ENCODE results near the gene KATNIP. TPM values are rescaled to one million over a fixed set of nuclear protein-coding genes. Genes with fewer than 3 reads are reported as not detected.

KATNIP gene
- total RNA-seq, 1 experiment from 2014 or later = 23.0 TPM

DNA sequence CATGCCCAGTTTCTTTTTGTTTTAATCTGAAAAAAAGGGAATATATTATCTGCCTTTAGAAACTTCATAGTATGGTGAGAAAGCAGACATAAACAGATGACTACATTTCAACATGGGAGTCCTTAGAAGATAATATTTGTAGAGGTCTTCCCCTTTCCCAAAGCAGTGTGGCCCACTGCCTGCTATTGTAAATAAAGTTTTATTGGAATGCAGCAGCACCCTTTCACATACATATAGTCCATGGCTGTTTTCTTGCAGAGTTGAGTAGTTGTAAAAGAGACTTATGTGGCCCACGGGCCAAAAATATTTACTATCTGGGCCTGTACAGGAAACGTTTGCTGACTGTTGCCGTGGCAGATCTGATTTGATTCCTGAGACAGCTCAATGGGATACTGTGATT lies 8.5 kb downstream of the KATNIP start:
- TF ChIP-seq TP53 (CRISPR knock-in tag; IDR thresholded peaks at IDR 0.05) = no peak
- TF ChIP-seq ZNF416 (CRISPR knock-in tag; IDR thresholded peaks at IDR 0.05) = no peak
- TF ChIP-seq TEAD4 (CRISPR knock-in tag; IDR thresholded peaks at IDR 0.05) = no peak
- no peak for TF ChIP-seq ZNF121 (CRISPR knock-in tag; IDR thresholded peaks at IDR 0.05)
- TF ChIP-seq NR1H2 (CRISPR knock-in tag; IDR thresholded peaks at IDR 0.05) = no peak
- TF ChIP-seq TCF7 (CRISPR knock-in tag; IDR thresholded peaks at IDR 0.05; ENCODE audit: low read depth) = no peak
- TF ChIP-seq, protein P1, sequence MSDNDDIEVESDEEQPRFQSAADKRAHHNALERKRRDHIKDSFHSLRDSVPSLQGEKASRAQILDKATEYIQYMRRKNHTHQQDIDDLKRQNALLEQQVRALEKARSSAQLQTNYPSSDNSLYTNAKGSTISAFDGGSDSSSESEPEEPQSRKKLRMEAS (CRISPR knock-in tag; IDR thresholded peaks at IDR 0.05) = no peak
- no peak for TF ChIP-seq MXD4 (CRISPR knock-in tag; IDR thresholded peaks at IDR 0.05; ENCODE audit: borderline replicate concordance)
- TF ChIP-seq GRHL2 (CRISPR knock-in tag; IDR thresholded peaks at IDR 0.05; ENCODE audit: insufficient replicate concordance, severe bottlenecking) = no peak
- no peak for TF ChIP-seq NFATC4 (CRISPR knock-in tag; IDR thresholded peaks at IDR 0.05)
- no peak for TF ChIP-seq GTF2I (CRISPR knock-in tag; conservative IDR thresholded peaks at IDR 0.05)
- TF ChIP-seq, protein P2, sequence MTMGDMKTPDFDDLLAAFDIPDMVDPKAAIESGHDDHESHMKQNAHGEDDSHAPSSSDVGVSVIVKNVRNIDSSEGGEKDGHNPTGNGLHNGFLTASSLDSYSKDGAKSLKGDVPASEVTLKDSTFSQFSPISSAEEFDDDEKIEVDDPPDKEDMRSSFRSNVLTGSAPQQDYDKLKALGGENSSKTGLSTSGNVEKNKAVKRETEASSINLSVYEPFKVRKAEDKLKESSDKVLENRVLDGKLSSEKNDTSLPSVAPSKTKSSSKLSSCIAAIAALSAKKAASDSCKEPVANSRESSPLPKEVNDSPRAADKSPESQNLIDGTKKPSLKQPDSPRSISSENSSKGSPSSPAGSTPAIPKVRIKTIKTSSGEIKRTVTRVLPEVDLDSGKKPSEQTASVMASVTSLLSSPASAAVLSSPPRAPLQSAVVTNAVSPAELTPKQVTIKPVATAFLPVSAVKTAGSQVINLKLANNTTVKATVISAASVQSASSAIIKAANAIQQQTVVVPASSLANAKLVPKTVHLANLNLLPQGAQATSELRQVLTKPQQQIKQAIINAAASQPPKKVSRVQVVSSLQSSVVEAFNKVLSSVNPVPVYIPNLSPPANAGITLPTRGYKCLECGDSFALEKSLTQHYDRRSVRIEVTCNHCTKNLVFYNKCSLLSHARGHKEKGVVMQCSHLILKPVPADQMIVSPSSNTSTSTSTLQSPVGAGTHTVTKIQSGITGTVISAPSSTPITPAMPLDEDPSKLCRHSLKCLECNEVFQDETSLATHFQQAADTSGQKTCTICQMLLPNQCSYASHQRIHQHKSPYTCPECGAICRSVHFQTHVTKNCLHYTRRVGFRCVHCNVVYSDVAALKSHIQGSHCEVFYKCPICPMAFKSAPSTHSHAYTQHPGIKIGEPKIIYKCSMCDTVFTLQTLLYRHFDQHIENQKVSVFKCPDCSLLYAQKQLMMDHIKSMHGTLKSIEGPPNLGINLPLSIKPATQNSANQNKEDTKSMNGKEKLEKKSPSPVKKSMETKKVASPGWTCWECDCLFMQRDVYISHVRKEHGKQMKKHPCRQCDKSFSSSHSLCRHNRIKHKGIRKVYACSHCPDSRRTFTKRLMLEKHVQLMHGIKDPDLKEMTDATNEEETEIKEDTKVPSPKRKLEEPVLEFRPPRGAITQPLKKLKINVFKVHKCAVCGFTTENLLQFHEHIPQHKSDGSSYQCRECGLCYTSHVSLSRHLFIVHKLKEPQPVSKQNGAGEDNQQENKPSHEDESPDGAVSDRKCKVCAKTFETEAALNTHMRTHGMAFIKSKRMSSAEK (CRISPR knock-in tag; IDR thresholded peaks at IDR 0.05; ENCODE audit: borderline replicate concordance) = no peak
- no peak for TF ChIP-seq ZNF317 (CRISPR knock-in tag; IDR thresholded peaks at IDR 0.05; ENCODE audit: borderline replicate concordance, low read depth)
- no peak for TF ChIP-seq SP1 (CRISPR knock-in tag; conservative IDR thresholded peaks at IDR 0.05)
- TF ChIP-seq ZNF219 (CRISPR knock-in tag; IDR thresholded peaks at IDR 0.05; ENCODE audit: borderline replicate concordance) = no peak
- TF ChIP-seq ZNF671 (CRISPR knock-in tag; IDR thresholded peaks at IDR 0.05) = no peak
- TF ChIP-seq, protein P3, sequence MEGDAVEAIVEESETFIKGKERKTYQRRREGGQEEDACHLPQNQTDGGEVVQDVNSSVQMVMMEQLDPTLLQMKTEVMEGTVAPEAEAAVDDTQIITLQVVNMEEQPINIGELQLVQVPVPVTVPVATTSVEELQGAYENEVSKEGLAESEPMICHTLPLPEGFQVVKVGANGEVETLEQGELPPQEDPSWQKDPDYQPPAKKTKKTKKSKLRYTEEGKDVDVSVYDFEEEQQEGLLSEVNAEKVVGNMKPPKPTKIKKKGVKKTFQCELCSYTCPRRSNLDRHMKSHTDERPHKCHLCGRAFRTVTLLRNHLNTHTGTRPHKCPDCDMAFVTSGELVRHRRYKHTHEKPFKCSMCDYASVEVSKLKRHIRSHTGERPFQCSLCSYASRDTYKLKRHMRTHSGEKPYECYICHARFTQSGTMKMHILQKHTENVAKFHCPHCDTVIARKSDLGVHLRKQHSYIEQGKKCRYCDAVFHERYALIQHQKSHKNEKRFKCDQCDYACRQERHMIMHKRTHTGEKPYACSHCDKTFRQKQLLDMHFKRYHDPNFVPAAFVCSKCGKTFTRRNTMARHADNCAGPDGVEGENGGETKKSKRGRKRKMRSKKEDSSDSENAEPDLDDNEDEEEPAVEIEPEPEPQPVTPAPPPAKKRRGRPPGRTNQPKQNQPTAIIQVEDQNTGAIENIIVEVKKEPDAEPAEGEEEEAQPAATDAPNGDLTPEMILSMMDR (IDR thresholded peaks at IDR 0.05) = no peak
- TF ChIP-seq, protein P4, sequence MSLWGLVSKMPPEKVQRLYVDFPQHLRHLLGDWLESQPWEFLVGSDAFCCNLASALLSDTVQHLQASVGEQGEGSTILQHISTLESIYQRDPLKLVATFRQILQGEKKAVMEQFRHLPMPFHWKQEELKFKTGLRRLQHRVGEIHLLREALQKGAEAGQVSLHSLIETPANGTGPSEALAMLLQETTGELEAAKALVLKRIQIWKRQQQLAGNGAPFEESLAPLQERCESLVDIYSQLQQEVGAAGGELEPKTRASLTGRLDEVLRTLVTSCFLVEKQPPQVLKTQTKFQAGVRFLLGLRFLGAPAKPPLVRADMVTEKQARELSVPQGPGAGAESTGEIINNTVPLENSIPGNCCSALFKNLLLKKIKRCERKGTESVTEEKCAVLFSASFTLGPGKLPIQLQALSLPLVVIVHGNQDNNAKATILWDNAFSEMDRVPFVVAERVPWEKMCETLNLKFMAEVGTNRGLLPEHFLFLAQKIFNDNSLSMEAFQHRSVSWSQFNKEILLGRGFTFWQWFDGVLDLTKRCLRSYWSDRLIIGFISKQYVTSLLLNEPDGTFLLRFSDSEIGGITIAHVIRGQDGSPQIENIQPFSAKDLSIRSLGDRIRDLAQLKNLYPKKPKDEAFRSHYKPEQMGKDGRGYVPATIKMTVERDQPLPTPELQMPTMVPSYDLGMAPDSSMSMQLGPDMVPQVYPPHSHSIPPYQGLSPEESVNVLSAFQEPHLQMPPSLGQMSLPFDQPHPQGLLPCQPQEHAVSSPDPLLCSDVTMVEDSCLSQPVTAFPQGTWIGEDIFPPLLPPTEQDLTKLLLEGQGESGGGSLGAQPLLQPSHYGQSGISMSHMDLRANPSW (CRISPR knock-in tag; conservative IDR thresholded peaks at IDR 0.05; ENCODE audit: low read depth) = no peak
- no peaks in the 10 kb centered on the region for H3K27me3 Mint-ChIP-seq (ENCODE audit: low read depth)
- peaks cover 2% of the 10 kb centered on the region; the same call in 1 of the 2 replicates for H3K4me1 Mint-ChIP-seq
- no peaks in the 10 kb centered on the region for H3K36me3 Mint-ChIP-seq
- no peak overlapping the region for H3K4me3 Mint-ChIP-seq
- no peaks in the 10 kb centered on the region for H3K9me3 Mint-ChIP-seq
- no peak for DNase-seq (ENCODE audit: low spot score)
- ChIA-PET POLR2A (no interaction called here), CTCF (no interaction called here)
- H3K27ac Mint-ChIP-seq = no peak overlapping the region
- ATAC-seq = no peak

DNA sequence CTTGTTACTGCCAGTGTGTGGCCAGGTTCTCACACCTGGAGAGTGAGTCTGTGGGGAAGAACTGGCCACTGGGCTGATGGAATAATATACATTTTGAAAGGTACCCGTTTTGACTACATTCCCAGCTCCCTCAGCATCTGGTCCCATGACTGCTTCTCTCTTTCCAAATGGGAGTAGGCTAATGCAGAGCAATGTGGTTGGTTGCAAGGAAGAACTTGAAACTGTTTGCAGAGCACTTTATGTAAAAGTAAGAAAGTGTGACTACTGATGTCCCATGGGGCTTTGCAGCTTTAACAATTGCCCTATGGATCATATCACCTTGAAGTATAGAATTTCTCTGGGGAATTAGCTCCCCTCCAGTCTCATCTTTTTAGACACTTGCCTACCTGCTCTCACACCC lies 9.0 kb downstream of the KATNIP start:
- H3K4me3 Mint-ChIP-seq = no peak overlapping the region
- ChIA-PET CTCF (no interaction called here), POLR2A (interaction anchor here (1.0 kb wide), 1 partner anchor 9 kb away, joined by 3 read pairs; the partner anchor contains the start of genes GTF3C1 and KATNIP)
- ATAC-seq (no peak), DNase-seq (ENCODE audit: low spot score) (no peak)
- no peaks in the 10 kb centered on the region for H3K36me3 Mint-ChIP-seq
- no peak overlapping the region for H3K27ac Mint-ChIP-seq
- H3K27me3 Mint-ChIP-seq (ENCODE audit: low read depth) = no peaks in the 10 kb centered on the region
- no peaks in the 10 kb centered on the region for H3K9me3 Mint-ChIP-seq
- TF ChIP-seq, protein P1 (CRISPR knock-in tag; IDR thresholded peaks at IDR 0.05) = no peak
- peaks cover 2% of the 10 kb centered on the region; the same call in 1 of the 2 replicates for H3K4me1 Mint-ChIP-seq
